GM21529 (cell line): Measurements from ENCODE around the gene SYNGR3.
"Not testable (repeated sequence)": the region's sequence is repeated elsewhere in the genome, so short reads cannot be mapped to it uniquely, and the experiment has no call there.

ENCODE experiments used
- ATAC-seq: cut with Tn5 transposase; IDR thresholded peaks from one replicate; pipeline ENCODE4 v1.9.1; 2021; ENCODE audit not compliant: unreplicated experiment

The SYNGR3 gene

DNA sequence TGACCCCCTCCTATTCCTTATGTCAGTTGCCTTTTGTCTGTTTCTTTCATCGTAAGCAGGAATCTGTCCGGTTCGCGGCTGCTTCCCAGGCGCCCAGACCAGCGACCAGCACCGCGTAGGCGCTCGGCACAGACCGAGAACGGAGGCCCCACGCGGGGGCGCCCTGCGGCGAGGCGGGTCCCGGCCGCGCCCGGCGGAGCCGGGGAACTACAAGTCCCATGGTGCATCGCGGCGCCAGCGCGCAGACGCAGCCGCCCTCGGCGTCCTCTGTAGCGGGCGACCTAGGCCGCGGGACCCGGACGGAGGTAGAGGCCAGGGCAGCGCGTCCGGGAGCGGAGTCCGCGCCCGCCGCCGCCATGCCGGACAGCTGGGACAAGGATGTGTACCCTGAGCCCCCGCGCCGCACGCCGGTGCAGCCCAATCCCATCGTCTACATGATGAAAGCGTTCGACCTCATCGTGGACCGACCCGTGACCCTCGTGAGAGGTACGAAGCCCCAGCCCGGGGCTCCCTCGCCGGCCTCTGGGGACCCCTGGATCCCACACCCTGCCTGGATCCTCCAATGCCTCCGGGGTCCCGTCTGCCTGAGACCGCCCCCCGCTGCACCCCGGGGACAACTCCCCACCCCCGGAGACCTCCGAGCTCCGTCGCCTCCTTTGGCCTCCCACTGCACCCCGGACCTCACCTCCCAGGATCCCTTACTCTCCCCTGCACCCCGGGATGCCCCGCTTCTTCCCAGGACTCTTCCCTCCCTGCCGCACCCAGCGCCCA lies 30.3 kb upstream of the SYNGR3 start, which contains the start of gene NDUFB10:
Gene NDUFB10, plus strand, starts transcription at position 270 of the 771 bp plus-strand sequence. Its CDS starts 87 bp downstream, at position 357.
- peak; percentile 74 for ATAC-seq

DNA sequence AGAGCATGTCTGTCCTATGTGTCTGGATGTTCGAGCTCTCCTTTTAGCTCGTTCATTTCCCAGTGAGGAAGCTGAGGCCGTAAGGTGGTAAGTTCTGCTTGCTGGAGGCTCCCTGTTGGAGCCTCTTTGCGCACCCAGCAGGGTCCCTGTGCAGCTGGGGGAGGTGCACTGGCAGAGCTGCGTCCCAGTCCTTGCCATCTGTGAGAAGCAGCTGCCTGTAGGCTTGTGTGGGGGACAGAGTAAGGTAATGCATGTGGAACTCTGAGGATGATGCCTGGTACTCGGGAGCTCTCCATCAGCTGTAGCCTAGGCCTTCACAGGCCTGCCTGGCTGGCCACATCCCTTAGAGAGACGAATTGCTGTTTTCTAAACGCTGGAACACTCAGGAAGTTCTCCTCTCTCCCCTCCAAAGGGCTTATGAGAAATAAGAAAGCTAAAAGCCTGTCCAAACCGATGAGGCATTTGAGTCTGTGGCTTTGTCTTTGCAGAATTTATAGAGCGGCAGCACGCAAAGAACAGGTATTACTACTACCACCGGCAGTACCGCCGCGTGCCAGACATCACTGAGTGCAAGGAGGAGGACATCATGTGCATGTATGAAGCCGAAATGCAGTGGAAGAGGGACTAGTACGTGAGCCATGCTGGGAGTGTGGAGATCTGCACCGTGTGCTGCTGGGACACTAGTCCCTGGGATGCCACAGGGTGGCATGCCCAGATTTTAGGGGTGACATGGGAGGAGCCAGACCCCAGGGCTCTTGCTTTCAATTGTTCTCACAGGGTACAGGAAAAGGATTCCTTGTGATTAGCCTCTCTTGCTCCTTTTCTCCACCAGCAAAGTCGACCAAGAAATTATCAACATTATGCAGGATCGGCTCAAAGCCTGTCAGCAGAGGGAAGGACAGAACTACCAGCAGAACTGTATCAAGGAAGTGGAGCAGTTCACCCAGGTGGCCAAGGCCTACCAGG lies 28.8 kb upstream of the SYNGR3 start:
- ATAC-seq = no peak

DNA sequence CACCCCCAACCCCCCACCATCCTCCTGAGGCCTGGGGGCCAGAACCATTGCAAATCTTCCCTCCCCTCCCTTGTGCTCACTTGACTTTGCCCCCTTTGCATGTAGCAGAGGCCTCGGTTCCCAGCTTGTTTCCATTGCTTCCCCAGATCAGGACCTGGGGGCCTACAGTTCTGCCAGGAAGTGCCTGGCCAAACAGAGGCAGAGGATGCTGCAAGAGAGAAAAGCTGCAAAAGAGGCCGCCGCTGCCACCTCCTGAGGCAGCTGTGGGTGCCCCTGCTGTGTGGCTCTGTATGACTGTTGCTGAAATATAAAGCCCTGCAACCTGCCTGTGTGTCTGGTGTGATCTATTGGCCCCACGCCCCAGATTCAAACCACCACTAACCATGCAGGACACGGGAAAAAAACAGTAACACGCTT lies 28.1 kb upstream of the SYNGR3 start:
- no peak for ATAC-seq

DNA sequence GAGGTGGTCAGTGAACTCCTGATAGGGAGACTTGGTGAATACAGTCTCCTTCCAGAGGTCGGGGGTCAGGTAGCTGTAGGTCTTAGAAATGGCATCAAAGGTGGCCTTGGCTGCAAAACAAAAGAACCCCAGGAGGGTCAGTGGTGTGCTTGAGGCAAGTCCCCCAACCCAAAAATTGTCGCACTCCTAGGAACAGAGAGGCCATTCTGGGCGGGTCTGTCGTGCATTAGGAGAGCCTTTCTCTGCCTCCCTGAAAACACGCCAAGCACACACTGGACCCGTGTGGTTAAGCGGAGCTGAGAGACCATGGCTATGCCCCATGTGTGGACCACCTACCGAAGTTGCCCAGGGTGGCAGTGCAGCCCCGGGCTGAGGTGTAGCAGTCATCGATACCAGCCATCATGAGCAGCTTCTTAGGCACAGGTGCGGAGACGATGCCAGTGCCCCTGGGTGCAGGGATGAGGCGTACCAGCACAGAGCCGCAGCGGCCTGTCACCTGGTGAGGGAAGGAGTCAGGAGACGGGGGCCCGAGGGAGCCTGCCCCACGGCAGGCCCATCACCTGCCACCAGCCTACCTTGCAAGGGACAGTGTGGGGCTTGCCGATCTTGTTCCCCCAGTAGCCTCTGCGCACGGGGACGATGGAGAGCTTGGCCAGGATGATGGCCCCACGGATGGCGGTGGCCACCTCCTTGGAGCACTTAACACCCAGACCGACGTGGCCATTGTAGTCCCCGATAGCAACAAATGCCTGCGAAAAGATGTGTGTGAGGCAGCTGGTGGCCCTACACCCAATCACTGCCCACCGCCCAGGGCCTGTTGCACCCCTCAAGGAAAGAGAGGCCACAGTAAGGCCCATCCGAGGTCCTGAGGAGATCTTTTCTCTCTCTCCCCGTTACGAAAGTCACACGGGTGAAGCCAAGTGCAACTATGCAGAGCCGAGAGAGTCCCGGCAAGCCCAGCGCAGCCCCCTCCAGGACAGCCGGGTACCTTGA lies 27.3 kb upstream of the SYNGR3 start:
- ATAC-seq = not testable (repeated sequence)

DNA sequence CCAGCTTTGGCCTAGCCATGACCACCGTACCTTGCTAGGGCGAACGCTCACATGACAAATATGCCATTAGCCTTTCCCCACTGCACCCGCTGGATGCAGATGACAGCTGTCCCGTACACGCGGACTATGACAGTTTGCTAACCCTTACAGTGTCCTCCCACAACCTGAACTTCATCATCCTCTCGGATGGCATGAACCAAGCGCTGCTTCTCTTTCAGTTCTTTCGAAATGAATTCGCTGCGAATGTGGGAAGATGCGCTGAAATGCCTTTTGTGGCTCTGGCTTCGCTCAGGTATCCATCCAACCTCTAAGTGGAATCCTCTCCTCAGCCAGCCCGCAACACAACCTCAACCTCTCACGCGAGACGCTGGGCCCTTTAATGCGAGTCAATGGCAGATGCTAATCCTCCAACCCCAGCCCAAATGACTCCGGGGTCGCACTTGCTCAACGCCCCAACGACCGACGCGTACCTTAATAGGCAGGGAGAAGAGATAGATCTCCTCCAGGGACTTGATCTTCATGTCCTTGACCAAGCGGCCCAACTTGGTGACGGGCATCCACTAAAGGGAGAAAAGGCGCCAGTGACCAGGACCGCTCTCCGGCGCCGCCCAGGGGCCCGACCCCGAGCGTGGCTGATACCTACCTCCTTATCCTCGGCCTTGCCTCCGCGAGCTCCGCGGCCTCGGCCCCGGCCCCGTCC lies 25.8 kb upstream of the SYNGR3 start:
- no peak for ATAC-seq

DNA sequence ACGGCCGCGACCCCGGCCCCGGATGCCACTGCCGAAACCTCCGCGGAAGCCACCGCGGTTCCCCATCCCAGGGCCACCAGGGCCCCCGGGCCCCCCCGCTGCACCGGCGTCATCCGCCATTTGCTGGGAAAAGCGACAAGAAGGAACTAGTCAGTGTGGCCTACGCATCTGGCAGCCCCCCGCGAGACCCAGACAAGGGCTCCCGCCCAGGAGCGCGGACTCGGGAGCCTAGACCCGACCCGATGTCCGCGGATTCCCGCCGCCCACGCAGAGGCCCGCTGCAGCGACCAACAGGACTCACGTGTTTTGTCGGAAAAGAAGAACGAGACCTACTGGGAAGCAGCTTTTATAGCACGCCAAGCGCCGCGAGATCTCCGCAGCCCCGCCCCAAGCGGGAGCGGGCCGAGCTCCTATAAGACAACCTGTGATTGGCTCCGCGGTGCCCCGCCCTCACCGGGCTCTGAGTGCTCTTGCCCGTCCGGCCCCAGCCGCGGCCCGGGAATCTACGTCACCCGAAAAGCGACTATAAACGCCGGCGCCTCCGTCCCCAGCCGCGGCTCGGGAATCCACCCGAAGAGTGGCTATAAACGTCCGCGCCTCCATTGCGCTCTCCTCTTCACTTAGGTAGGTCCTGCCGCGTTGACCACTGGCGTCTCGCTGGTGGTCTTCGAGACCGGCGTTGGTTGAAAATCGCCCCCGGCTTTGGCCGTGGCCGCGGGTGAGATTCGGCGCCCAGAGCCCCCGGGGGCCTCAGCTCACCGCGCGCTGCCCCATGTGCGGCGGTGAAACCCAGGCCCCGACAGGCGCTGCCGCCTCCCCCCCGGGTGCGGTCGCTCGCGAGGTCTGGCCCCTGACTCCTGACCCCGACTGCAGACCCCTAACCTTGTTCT lies 25.0 kb upstream of the SYNGR3 start, which contains the start of gene RPS2:
Gene RPS2, minus strand, starts transcription at position 321 of the 890 bp plus-strand sequence. Its CDS starts 201 bp downstream, at position 120.
- peak; percentile 77 for ATAC-seq

DNA sequence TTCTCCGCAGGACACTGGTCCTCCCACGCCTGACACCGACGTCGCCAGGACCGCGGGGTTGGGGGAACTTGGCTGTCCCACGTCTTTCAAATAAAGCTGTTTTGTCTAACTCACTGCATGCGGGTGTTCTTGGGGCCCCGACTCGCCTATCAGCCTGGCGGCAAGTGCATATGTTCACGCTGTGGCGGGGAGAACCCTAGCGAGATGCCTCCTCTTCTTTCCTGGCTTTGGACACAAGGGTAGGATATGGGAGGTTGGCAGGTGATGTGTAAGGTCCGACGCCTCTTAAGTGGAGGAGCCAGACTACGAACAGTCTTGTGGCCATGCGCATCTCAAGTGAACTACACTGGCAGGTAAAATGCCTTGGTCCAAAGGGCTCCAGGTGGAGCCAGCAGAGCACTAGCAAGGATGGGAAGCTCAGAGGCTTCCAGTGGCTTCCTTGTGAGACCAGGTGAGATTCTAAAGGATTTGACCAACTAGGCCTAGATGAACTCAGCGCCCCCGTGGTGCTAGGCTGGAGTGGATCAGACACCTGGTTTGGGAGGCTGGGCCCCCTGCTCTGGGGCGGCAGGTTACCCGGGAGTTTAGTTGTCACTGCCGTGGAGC lies 24.3 kb upstream of the SYNGR3 start:
- ATAC-seq = no peak

DNA sequence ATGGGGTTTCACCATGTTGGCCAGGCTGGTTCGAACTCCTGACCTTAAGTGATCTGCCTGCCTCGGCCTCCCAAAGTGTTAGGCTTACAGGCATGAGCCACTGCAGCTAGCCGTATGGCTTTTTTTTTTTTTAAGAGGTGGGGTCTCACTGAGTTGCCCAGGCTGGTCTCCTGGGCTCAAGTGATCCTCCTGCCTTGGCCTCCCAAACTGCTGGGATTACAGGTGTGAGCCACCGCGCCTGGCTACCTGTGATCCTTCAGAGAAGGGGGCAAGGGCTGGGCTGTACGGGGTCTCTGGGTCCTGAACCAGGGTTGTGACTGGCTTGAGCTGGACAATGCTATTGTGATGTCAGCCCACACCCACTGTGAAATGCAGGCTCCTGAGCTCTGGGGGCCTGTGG lies 23.3 kb upstream of the SYNGR3 start, which contains the start of gene RNF151:
Gene RNF151, plus strand, starts transcription at position 397 of the 400 bp plus-strand sequence. CDS start 26 bp downstream, outside the sequence.
- no peak for ATAC-seq

DNA sequence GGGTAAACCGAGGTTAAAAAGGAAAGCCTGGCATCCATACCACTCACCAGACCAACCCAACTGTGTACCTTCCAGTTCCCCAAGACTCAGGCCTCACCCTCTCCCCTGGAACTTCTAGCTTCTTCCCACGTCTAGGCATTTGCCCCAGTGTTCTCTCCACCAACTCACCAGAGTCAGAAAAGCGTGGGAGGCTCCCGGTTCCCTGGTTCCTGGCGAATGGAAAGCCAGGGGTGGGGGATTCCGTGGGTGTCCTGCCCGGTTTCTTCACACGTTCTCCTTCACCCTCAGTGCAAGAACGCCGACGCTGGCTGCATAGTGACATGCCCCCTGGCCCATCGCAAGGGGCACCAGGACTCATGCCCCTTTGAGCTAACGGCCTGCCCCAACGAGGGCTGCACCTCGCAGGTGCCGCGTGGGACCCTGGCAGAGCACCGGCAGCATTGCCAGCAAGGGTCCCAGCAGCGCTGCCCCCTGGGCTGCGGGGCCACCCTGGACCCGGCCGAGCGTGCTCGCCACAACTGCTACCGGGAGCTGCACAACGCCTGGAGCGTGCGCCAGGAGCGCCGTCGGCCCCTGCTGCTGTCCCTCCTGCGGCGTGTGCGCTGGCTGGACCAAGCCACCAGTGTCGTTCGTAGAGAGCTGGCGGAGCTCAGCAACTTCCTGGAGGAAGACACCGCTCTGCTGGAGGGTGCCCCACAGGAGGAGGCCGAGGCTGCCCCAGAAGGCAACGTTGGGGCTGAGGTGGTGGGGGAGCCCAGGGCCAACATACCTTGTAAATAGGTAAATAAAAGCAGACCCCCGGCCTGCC lies 21.4 kb upstream of the SYNGR3 start:
- ATAC-seq = no peak

DNA sequence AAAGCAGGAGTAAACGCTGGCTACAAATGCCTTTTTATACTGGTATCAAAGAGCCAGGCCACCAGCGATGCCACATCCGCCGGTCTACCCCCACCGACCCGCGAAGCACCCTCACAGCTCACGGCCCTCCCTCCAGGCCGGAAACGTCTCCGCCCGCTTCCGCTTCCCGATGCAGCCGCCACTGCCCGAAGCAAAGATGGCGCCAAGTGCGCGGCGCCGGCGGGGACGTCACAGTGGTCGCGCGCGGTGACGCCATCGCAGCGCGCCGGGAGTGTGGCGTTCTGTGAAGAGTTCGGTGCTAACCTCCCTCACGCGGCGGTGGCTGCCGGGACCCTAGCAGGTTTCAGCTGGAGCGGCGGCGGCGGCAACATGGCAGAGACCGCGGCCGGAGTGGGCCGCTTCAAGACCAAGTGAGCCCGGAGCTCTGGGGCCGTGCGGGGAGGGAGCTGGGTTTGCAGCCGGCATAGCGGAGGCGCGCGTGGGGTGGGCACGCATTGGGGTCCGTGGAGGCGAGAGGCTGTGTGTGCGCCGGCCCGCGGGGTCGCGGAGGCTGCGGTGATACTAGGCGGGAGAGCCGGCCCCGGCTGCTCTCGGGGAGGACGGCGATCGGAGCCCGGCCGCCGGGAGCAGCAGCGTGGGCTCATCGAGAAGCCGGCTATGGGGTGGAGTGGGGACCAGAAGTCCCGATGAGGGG lies 17.8 kb upstream of the SYNGR3 start, which contains the start of gene TBL3:
Gene TBL3, plus strand, starts transcription at position 258 of the 694 bp plus-strand sequence. Its CDS starts 112 bp downstream, at position 370.
- ATAC-seq = peak; percentile 76

DNA sequence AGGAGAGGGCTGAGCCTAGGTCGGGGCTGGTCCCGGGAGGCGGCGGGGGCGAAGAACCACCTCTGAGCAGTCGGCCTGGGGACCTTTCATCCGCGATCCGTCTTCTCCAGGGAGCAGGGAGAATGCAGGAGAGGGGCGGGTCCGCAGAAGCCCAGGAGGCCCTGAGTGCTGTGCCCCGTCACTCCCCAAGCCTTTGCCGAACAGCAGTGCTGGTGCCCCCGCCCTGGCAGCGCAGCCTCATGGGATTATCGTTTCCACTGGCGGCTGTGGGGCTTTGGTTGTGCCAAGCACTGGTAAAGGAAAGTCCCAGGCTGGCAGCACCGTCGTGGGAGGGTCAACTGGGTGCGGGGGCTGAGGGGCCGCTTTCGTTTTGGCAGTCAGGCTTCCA lies 17.3 kb upstream of the SYNGR3 start:
- no peak for ATAC-seq

DNA sequence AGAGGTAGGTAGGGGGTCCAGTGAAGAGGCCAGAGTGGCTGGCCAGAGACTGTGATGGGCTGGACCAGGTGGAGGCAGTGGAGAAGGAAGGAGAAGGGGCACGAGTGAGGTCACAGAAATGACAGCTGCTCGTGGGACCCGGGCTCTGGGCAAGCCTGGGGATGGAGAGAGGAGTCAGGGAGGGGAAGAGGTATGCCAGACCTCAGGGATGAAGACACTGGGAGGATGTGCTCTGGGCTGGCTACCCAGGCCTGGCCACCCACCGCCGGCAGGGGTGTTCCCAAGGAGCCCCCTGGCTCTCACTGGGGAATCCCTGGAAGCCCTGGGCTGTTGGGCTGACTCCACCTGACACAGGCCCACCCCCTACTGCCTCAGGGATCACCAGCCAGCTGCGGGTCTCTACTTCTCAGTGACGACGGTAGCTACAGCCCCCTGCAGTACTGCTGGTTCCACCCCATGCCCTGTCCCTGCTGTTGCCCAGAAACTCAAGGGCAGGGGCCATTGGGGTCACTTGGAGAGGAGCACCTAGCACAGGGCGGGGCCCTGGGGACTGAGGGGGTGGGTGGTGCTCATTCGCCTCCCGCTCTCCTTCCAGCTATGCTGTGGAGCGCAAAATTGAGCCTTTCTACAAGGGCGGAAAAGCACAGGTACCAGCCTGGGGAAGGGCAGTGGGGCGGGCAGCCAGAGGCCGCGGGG lies 16.2 kb upstream of the SYNGR3 start:
- no peak for ATAC-seq

DNA sequence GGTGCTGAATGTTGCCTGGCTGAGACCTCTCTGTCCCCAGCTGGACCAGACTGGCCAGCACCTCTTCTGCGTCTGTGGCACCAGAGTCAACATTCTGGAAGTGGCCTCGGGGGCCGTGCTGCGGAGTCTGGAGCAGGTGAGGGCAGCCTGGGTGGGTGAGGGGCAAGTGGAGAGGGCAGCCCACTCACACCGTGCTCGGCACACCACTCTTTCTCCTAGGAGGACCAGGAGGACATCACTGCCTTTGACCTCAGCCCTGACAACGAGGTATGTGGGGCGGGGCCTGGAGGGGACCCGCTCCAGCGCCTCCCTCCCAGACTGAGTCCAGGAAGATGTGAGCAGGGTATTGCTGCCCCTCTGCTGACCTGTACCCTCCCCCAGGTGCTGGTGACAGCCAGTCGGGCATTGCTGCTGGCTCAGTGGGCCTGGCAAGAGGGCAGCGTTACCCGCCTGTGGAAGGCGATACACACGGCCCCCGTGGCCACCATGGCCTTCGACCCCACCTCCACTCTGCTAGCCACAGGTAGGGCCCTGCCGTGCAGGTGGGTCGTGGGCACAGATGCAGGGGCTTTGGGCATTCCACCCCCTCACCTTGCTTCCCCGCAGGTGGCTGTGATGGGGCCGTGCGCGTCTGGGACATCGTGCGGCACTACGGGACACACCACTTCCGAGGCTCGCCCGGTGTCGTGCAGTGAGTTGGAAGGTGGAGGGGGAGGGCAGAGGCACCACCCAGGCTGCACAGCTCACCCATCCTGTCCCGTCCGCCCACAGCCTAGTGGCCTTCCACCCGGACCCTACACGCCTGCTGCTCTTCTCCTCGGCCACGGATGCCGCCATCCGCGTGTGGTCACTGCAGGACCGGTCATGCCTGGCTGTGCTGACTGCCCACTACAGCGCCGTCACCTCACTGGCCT lies 15.4 kb upstream of the SYNGR3 start:
- ATAC-seq = no peak

DNA sequence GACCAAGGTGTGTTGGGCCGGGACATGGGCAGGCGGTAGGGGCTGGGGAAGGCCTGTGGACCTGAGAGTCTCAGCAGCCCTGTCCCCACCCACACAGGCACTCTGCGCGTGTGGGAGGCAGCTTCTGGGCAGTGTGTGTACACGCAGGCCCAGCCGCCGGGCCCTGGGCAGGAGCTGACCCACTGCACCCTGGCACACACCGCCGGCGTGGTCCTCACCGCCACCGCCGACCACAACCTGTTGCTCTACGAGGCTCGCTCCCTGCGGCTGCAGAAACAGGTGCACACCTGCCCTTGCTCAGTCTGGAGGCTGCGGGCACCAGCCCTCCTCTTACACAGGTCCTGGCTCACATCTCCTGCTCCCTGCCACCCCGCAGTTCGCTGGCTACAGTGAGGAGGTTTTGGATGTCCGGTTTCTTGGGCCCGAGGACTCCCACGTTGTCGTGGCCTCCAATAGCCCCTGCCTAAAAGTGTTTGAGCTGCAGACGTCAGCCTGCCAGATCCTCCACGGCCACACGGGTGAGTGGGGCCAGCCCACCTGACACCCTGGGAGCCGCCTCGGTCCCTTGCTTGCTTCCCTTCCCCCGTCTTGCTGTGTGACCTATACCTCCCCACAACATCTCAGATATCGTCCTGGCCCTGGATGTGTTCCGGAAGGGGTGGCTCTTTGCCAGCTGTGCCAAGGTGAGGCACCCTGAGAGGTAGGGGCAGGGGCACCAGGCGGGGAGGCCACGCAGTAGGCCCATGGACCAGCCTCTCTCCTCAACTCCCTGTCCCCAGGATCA lies 14.1 kb upstream of the SYNGR3 start:
- no peak for ATAC-seq

DNA sequence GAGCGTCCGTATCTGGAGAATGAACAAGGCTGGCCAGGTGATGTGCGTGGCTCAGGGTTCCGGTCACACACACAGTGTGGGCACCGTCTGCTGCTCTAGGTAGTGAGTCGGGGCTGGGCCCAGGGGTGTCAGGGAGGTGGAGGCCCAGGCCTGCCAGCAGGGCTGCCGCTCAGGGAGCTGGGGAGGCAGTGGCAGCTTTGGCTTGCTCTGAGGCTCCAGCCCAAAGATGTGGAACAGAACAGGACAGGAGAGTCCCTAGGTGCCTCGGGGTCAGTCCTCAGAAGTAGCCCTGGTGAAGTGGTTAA lies 13.6 kb upstream of the SYNGR3 start:
- ATAC-seq = no peak
